NCI-H748 treated with DMSO at 0.1 percent for 48 hours (cell line): ENCODE data around the gene TREX2.

Experiments
- DNase-seq: peaks from one replicate; lab custom pipeline; 2025; lab: John Stamatoyannopoulos, UW

The TREX2 gene, protein sequence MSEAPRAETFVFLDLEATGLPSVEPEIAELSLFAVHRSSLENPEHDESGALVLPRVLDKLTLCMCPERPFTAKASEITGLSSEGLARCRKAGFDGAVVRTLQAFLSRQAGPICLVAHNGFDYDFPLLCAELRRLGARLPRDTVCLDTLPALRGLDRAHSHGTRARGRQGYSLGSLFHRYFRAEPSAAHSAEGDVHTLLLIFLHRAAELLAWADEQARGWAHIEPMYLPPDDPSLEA

GRCh38 chrX:153445856-153446635, at the start of gene TREX2:
TREX2 (minus strand) TSS chrX:153446056; CDS start chrX:153445430, 626 bp downstream.
- no peak for DNase-seq

- no peak for DNase-seq
These were observed 49.5 kb upstream of the TREX2 start for GRCh38 chrX:153495362-153495751.

DNA sequence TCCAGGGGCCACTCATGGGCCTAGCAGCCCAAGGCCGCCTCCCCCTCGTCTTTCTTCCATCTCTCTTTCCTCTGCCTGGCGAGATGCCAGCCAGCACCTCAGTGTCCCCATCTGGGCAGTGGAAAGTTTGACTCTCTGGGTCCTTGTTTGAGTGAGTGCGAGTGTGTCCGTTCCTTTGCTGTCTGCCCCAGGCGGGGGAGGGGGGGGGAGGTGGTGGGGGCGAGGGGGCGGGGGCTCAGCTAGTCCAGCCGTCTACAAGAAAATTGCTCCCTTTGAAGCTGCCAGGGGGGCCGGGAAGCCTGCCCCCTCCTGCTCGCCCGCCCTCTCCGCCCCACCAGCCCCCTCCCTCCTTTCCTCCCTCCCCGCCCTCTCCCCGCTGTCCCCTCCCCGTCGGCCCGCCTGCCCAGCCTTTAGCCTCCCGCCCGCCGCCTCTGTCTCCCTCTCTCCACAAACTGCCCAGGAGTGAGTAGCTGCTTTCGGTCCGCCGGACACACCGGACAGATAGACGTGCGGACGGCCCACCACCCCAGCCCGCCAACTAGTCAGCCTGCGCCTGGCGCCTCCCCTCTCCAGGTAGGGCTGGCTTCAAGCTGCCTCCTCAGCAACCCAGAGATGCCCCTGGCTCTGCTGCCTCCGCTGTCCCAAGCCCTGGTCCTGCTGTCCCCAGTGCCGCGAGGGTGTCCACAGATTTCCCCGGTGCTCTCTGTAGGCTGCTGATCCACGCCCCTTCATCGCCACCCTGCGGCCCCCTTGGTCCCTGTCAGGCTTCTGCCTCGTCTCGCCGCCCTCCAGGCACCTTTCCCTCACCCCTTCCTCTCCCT, 48.9 kb upstream of the TREX2 start, which contains the start of gene BGN:
BGN (plus strand) TSS at position 440 of the 821 bp plus-strand sequence. CDS start 9,652 bp downstream, outside the sequence.
- no peak for DNase-seq

DNA sequence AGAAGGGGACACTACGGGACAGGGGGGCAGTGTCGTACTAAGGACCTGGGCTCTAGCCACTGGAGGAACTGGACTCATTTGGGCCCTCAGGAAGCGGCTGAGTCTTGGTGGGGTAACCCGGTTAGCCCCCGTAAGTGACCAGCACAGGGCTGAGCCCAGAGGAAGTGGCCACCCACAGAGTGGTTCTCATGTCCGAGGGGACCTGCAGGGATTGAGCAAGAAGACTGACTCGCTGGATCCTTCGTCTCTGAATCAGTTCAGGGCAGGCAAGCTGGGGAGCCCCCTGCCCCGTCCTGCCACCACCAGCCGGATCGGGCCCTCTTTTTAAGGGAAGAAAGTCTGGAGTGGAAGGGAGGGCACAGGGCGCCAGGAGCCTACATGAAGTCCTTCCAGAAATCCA, 48.2 kb upstream of the TREX2 start:
- DNase-seq, result no peak

GRCh38 chrX:153493085-153493484, 47.2 kb upstream of the TREX2 start:
- DNase-seq, result no peak

- DNase-seq, result no peak
These were observed 46.7 kb upstream of the TREX2 start for GRCh38 chrX:153492543-153492942.

DNA sequence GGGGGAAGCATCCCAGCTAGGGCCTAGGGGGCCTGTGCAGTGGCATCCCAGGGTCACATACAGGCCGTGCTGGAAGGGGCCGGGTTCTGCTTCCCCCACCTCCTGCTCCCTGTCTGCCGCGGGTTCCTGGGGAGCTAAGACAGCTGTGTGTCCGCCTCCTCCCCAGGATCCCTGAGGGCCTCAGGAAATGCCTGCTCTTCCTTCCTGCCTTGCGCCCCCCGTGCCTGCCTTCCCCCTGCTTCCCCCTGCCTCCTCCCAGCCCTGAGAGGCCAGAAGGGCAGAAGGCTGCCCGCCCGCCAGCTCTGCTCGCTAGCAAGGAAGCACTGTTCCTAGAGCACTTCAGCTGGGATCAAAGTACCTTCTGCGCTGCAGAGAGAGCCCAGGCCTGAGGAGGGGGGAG, 46.1 kb upstream of the TREX2 start:
- no peak for DNase-seq

DNA sequence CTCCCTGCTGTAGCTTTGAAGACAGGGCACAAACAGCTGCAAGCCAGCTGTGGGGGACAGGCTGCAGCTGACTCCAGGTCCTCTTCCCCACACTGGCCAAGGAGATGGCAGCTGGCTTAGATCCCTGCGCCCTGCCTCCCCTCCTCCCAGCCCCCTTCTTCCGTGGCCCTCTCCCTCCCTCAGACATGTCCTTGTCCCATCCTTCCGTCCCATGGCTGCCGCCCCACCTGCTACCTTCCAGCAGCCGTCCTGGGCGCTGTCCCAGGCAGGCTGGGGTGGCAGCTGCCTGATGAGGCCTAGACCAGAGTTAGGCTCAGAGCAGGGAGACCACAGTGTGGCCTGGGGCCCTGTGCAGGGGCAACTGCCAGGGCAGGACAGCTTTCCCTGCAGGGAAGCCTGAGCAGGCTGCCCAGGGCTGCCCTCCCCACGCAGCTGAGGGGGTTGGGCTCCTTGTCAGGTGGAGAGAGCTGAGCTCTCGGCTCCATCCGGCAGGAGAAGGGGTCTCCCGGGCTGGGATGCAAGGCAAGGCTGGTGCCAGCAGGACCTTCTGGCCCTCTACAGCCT, 45.6 kb upstream of the TREX2 start:
- DNase-seq, result no peak

DNA sequence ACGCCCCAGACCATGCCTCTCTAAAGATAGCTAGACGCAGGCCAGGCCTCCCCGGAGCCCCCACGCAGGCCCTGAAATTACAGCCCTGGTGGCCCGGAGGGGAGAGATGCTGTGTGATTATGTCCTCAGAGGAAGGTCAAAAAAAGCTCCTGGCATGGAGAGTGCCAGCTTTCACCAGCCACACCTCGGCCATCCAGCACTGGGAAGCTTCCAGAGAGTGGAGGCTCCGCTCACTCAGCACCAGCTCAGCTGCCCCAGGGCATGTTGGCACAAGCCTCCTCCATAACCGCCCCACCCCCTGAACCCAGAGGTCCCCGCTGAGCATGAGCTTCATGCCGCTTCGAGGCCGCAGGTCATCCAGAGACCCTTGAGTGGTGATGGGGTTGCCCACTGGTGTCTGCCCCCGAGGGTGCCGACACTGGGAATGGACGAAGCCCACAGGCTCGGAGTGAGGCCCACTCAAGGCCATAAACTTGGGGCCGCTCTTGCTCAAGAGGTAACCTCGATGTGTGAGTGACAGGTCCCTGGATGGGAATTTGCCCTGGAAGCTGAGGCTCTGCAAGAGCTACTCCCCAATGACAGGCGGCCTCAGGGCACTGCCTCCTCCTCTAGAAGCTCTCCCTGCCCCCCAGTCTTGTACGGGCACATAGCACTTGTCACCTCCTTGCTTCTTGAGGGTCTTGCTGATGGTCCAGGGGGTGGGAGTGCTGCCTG, 44.5 kb upstream of the TREX2 start:
- no peak for DNase-seq

DNA sequence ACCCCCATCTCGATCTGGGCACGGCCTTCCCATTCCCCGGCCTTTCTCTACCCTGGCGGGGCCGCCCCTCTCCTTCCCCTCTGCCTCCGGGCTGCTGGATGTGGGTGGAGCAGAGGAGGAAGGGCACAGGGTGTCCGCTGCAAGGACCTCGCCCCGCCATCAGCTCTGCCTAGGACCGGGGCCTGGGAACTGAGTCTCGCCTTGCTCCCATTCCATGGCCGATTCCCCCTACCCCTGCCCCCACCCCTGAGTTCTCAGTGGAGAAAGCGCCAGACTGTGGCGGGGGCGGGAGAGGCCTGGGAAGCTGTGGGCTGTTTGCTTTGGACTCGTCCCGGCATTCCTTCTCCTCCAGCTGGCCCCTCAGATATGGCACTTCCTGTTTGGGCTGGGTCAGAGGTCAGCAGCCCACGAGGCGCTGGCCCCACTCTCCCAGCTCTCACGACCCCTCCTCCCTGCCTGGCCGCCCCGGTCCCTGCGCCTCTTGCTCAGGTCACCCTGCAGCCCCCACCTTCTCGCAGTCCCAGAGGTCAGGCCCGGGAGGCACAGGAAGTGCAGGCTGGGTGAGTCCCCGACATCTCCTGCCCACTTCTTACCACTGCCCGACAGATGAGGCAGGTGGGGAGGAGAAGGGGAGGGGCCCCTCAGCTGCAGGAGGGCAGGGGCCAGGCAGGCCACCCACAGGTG, 42.5 kb upstream of the TREX2 start:
- no peak for DNase-seq

DNA sequence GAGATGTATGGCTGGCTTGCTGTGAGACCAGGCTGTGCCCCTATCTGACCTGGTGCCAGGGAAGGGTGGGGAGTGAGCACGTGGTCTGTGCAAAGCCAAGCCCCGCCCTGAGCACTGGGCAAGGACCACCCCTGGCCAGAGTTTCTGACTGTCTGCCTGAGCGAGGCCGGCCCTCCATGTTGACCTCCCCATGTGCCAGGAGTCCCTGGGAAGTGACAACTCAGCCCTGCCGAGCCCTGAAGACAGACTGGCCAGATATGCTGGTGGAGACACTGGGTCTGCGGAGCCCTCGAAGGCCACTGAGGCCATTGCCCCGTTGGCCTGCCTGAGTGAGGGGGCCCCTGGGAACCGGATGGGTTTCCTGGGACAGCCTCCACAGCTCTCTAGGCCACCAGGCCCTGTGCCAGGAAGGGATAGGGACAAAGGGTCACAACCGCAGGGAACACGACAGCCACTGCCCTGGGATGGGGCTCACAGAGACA, 41.8 kb upstream of the TREX2 start:
- DNase-seq, result no peak

DNA sequence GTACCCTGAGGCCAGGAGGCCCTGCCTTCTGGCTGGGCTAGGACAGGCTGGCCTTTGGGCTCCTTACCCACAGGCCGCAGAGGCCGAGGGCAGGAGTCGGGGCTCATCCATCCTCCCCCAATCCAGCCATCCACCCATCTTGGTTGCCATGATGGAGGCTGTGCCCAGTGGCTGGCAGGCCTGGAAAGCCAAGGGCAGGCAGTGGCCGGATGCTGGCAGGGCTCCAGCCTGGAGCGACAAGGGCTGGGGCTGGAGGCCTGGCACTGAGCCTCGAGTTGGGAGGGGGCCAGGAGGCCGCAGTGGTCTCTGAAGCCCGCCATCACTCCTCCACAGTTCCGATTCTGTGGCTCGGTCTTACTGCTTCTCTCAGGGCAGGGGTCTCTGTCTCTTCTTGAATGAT, 40.3 kb upstream of the TREX2 start:
- no peak for DNase-seq

- DNase-seq, result no peak
These were observed 39.7 kb upstream of the TREX2 start for GRCh38 chrX:153485396-153486080.

- DNase-seq, result no peak
These were observed 36.6 kb upstream of the TREX2 start for GRCh38 chrX:153482376-153483015.

DNA sequence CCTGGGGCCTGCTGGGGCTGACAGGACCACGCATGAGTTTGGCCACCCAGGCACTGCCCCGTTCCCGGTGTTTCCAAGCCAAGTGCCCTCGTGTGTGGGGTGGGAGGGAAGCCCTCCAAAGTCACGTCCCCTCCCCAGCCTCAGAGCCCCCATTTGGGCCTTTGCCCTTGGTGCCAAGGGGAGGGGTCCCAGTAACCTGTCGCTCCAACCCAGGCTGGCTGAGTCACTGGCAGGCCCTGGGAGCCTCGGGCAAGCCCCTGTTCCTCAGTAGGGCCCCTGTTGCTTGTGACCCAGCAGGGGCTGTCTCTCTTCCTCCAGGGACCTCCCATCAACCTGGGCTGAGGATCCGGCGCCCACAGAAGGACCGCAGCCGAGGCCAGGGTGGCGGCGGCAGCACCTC, 35.2 kb upstream of the TREX2 start:
- no peak for DNase-seq

DNA sequence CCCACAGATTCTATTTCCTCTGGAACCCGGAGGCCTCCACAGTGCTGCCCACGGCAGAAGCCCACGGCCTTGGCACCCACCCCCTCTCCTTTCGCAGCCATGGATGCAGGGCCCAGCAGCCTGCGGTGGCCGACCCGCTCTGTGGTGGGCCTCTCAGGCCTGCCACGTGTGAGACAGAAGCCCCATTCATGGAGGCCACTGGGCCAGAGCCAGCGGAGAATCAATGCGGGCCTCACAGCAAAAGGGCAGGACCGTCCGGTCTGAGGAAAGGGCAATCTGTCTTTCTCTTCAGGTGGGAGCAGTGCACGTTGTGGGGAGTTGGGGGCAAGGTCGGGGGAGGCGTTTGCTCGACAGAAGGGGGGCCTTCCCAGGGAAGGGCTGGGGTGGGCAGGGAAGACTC, 32.9 kb upstream of the TREX2 start:
- DNase-seq, result no peak

- no peak for DNase-seq
These were observed 32.0 kb upstream of the TREX2 start for GRCh38 chrX:153477901-153478300.

DNA sequence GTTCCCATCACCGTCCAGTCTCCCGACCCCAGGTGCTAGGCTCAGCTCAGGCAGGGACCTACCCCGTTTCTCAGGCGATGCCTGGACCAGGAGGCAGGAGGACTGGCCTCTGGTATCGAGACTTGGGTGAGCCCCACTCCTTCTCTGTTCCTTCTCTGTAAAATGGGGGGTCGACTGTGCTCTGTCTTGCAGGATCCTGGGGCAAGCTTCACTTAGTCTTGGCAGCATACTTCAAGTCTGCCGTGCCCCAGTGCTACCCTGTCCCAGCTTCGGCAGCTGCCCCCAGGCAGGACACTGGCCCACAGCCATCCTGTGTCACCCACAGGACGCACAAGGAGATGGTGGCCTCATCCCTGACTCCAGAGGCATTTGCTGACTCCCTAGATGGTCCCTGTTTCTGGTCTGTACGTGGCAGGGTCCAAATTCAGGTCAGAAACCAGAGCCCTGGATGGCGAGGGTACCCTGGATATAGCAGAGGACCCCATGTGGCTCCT, 31.6 kb upstream of the TREX2 start:
- no peak for DNase-seq

DNA sequence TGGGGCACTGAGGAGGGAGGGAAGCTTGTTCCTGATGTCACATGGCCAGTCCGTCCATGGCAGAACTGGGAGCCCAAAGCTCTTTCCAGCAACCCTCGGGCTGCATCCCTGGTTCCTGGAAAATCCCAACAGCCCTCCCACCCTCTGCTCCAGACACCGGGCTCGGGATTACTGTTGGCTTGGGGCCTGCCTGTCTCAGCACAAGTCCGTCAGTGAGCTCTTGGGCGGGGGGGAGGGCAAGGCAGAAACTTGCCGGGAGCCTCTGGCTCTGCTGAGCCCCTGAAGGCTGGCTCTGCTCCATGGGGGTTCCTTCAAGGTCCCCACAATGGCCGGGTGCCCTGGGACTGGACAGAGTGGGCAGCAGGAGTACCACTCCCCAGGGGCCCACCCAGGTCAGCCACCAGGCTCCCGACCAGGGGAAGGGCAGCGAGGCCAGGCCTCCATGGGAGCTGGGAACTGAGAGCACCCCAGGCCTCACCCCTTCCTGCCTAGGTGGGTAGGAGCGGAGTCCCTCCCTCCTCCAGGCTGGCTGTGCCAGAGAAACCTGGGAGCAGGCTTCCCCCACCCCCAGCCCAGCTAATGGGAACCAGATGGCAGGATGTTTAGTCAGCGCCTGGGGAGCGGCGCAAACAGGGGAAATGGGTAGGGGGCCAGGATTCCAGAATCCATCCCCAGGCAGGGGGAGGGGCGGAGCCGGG, 31.0 kb upstream of the TREX2 start:
- no peak for DNase-seq
